Measurements from ENCODE around the gene RALGAPB. TPM values are rescaled to one million over a fixed set of nuclear protein-coding genes. Genes with fewer than 3 reads are reported as not detected.
"Not testable (repeated sequence)": the region's sequence is repeated elsewhere in the genome, so short reads cannot be mapped to it uniquely, and the experiment has no call there.

The RALGAPB gene
- total RNA-seq, 2 experiments from 2014 or later = 36.2 to 39.7 TPM

DNA sequence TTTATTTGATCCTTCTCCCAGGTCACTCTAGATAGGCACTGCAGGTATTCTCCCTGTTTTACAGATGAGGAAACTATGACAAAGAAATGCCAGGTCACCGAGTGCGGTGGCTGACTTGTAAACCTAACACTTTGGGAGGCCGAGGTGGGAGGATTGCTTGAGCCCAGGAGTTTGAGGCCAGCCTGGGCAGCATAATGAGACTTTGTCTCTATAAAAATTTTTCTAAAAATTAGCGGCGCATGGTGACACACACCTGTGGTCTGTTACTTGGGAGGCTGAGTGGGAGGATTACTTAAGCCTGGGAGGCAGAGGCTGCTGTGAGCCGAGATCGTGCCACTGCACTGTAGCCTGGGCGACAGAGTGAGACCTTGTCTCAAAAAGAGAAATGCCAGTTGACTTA lies 5.1 kb downstream of the RALGAPB start:
- Mint-ChIP-seq H3K9me3 (no peaks in the 10 kb centered on the region), H3K36me3 (peaks cover 19% of the 10 kb centered on the region), H3K27ac (no peak overlapping the region), H3K4me3 (no peak overlapping the region), H3K4me1 (peaks cover 16% of the 10 kb centered on the region), H3K27me3 (no peaks in the 10 kb centered on the region)
- DNase-seq = no peak
- no peak for ATAC-seq (ENCODE audit: low read depth)
- POLR2A ChIA-PET = no interaction called here

DNA sequence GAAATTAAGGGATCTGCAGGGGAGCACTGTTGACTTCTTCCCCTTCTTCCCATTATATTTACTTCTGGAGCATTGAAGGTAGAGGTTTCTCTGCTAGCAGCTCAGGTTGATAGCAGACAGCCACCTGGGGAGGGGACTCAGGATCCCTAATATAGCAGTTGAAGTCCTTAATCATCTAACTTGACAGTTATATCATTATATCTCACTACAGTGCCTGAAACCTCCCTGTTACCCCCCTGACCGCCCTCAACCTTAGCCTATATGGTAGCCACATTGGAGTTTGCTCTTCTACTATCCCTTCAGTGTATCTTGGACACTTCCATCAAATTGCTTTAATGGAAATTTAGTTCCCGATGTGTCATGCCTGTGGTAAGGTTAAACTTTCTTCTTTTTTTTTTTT lies 7.0 kb downstream of the RALGAPB start:
- Mint-ChIP-seq H3K9me3 (no peaks in the 10 kb centered on the region), H3K4me3 (no peak overlapping the region), H3K4me1 (peaks cover 7% of the 10 kb centered on the region), H3K27ac (no peak overlapping the region), H3K36me3 (peaks cover 17% of the 10 kb centered on the region), H3K27me3 (no peaks in the 10 kb centered on the region)
- DNase-seq (no peak), ATAC-seq (ENCODE audit: low read depth) (no peak)
- POLR2A ChIA-PET = no interaction called here

DNA sequence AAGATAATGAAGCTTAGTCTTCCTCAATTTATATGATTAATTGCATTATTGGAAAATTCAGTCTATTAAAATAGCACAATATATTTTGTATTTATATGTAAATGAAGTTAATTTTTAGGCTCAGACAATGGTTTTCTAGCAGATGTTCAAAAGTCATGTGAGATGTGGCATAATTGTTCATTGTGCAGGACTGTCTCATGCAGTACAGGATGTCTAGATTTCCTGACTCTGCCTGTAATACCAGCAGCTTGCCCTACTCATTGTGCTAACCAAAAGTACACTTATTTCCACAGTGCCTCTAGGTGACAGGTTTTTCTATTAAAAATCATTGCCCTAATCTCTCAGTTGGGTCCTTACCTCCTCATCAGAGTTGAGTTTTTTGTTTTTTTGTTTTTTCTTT lies 12.4 kb downstream of the RALGAPB start:
- ATAC-seq (ENCODE audit: low read depth) = no peak
- Mint-ChIP-seq H3K27me3 (no peaks in the 10 kb centered on the region), H3K4me3 (no peak overlapping the region), H3K9me3 (no peaks in the 10 kb centered on the region), H3K36me3 (peaks cover 12% of the 10 kb centered on the region), H3K27ac (no peak overlapping the region), H3K4me1 (no peaks in the 10 kb centered on the region)
- POLR2A ChIA-PET = no interaction called here
- DNase-seq = no peak

DNA sequence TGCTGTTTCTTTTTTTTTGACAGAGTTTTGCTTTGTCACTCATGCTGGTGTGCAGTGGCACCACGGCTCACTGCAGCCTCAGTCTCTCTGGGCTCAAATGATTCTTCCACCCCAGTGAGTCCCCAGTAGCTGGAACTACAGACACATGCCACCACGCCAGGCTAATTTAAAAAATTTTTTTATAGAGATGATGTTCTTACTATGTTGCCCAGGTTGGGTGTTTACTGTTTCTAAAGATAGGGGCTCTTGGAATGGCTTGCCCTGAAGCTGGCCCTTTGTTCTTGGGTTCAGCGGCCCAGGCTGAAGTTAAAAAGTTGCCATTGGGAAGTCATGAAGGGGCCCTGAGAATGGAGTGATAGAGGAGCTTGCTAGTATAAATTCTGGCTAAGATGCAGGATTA lies 16.5 kb downstream of the RALGAPB start:
- DNase-seq (no peak), ATAC-seq (ENCODE audit: low read depth) (no peak)
- Mint-ChIP-seq H3K36me3 (peaks cover 16% of the 10 kb centered on the region), H3K4me3 (no peak overlapping the region), H3K4me1 (no peaks in the 10 kb centered on the region), H3K9me3 (no peaks in the 10 kb centered on the region), H3K27me3 (no peaks in the 10 kb centered on the region), H3K27ac (no peak overlapping the region)
- POLR2A ChIA-PET = no interaction called here

DNA sequence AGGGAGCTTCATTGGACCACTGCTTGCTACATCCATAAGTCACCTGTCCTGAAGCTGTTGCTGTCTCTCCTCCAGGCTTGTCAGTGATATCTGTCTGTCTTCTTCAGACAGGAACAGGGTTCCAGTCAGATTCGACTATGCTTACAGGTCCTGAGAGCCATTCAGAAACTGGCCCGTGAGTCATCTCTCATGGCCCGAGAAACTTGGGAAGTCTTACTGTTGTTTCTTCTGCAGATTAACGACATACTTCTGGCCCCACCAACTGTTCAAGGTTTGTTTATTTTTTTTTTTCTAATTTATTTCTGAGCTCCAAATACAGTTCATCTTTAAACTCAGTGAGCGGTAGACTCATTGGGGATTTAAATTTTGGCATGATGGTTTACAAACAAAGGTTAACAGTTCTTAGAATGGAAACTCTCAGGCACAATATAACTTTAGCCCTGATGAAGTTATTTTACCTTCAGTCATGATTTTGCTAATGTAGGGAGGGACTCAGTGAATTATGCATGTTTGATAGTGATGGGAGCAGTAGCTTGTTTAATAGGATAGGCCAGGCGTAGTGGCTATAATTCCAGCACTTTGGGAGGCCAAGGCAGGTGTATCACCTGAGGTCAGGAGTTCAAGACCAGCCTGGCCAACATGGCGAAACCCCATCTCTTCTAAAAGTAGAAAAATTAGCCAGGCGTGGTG lies 24.7 kb downstream of the RALGAPB start:
- Mint-ChIP-seq H3K4me3 (no peak overlapping the region), H3K36me3 (peaks cover 35% of the 10 kb centered on the region), H3K27ac (no peak overlapping the region), H3K9me3 (no peaks in the 10 kb centered on the region), H3K27me3 (no peaks in the 10 kb centered on the region), H3K4me1 (no peaks in the 10 kb centered on the region)
- POLR2A ChIA-PET = no interaction called here
- ATAC-seq (ENCODE audit: low read depth) (no peak), DNase-seq (no peak)

DNA sequence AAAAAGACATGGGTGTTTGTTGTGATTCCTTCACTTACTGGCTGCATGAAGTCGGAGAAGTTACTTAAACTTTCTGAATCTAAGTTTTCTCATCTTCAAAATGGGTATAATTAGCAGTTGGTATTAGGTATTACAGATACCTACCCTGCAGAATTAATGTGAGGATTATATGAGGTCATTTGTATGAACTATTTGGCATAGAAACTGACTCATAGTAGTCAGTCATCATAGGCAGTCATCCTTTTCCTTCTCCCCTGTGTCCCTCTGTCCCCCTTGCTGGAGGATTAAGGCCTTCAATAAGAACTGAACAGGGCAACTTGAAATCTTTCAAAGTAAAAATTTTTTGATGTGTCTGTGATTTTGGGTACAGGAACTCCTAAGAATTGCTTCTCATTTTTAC lies 26.3 kb downstream of the RALGAPB start:
- H3K4me3 Mint-ChIP-seq = no peak overlapping the region
- DNase-seq (no peak), ATAC-seq (ENCODE audit: low read depth) (no peak)
- no peaks in the 10 kb centered on the region for H3K9me3 Mint-ChIP-seq
- POLR2A ChIA-PET = no interaction called here
- H3K4me1 Mint-ChIP-seq = no peaks in the 10 kb centered on the region
- peaks cover 42% of the 10 kb centered on the region for H3K36me3 Mint-ChIP-seq
- H3K27me3 Mint-ChIP-seq = no peaks in the 10 kb centered on the region
- no peak overlapping the region for H3K27ac Mint-ChIP-seq

- H3K4me1 Mint-ChIP-seq = no peaks in the 10 kb centered on the region
- peaks cover 43% of the 10 kb centered on the region for H3K36me3 Mint-ChIP-seq
- H3K27ac Mint-ChIP-seq = no peak overlapping the region
- no peak for DNase-seq
- POLR2A ChIA-PET = no interaction called here
- ATAC-seq (ENCODE audit: low read depth) = no peak
- peaks cover under 1% of the 10 kb centered on the region for H3K9me3 Mint-ChIP-seq
- H3K4me3 Mint-ChIP-seq = no peak overlapping the region
- H3K27me3 Mint-ChIP-seq = no peaks in the 10 kb centered on the region
Observed at GRCh38 chr20:38499366-38499765, 26.7 kb downstream of the RALGAPB start.

- Mint-ChIP-seq H3K27me3 (no peaks in the 10 kb centered on the region), H3K4me3 (no peak overlapping the region), H3K36me3 (peaks cover 46% of the 10 kb centered on the region), H3K4me1 (no peaks in the 10 kb centered on the region), H3K9me3 (peaks cover 5% of the 10 kb centered on the region), H3K27ac (no peak overlapping the region)
- DNase-seq (no peak), ATAC-seq (ENCODE audit: low read depth) (no peak)
- POLR2A ChIA-PET = no interaction called here
Observed at GRCh38 chr20:38501858-38502436, 29.3 kb downstream of the RALGAPB start.

DNA sequence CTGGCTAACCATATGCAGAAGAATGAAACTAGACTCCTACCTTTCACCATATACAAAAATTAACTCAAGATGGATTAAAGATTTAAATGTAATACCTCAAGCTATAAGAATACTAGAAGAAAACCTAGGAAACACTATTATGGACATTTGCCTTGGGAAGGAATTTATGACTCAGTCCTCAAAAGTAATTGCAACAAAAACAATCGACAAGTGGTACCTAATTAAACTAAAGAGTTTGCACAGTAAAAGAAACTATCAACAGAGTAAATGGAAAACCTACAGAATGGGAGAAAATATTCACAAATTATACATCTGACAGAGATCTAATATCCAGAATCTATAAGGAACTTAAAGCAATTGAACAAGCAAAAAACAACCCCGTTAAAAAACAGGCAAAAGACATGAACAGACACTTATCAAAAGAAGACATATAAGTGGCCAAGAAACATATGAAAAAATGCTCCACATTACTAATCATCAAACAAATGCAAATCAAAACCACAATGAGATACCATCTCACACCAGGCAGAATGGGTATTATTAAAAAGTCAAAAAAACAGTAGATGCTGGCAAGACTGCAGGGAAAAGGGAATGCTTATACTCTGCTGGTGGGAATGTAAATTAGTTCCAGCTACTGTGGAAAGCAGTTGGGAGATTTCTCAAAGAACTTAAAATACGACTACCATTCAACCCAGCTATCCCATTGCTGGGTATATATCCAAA lies 31.9 kb downstream of the RALGAPB start:
- H3K9me3 Mint-ChIP-seq = peaks cover 5% of the 10 kb centered on the region

DNA sequence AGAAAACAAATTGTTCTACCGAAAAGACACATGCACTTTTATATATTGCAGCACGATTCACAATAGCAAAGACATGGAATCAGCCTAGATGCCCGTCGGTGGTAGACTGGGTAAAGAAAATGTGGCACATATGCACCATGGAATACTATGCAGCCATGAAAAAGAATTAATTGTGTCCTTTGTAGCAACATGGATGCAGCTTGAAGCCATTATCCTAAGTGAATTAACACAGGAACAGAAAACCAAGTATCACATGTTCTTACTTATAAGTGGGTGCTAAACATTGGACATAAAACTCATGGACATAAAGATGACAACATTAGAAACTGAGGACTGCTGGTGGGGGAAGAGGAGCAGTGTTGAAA lies 32.4 kb downstream of the RALGAPB start:
- Mint-ChIP-seq H3K27me3 (no peaks in the 10 kb centered on the region), H3K27ac (no peak overlapping the region), H3K9me3 (peaks cover 5% of the 10 kb centered on the region), H3K4me3 (no peak overlapping the region), H3K4me1 (no peaks in the 10 kb centered on the region), H3K36me3 (peaks cover 40% of the 10 kb centered on the region)
- no peak for DNase-seq
- POLR2A ChIA-PET = no interaction called here
- no peak for ATAC-seq (ENCODE audit: low read depth)

More for the DNA sequence above, 31.9 kb downstream of the RALGAPB start:
- Mint-ChIP-seq H3K27ac (no peak overlapping the region), H3K36me3 (peaks cover 37% of the 10 kb centered on the region), H3K27me3 (no peaks in the 10 kb centered on the region), H3K4me1 (no peaks in the 10 kb centered on the region), H3K4me3 (no peak overlapping the region)
- no peak for ATAC-seq (ENCODE audit: low read depth)
- POLR2A ChIA-PET = no interaction called here
- no peak for DNase-seq

DNA sequence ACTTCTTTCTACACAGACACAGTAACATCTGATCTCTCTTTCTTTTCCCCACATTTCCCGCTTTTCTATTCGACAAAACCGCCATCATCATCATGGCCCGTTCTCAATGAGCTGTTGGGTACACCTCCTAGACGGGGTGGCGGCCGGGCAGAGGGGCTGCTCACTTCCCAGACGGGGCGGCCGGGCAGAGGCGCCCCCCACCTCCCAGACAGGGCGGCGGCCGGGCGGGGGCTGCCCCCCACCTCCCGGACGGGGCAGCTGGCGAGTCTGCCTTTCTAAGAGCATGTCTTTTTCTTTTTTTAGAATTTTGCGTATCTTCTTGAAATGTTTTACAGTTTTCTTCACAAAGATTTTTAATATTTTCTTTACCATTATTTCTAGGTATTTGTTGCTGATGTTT lies 39.1 kb downstream of the RALGAPB start:
- peaks cover 22% of the 10 kb centered on the region for H3K36me3 Mint-ChIP-seq
- H3K9me3 Mint-ChIP-seq; H3K27ac Mint-ChIP-seq; ATAC-seq (ENCODE audit: low read depth); POLR2A ChIA-PET; H3K27me3 Mint-ChIP-seq; H3K4me1 Mint-ChIP-seq; H3K4me3 Mint-ChIP-seq; DNase-seq: not testable (repeated sequence)

DNA sequence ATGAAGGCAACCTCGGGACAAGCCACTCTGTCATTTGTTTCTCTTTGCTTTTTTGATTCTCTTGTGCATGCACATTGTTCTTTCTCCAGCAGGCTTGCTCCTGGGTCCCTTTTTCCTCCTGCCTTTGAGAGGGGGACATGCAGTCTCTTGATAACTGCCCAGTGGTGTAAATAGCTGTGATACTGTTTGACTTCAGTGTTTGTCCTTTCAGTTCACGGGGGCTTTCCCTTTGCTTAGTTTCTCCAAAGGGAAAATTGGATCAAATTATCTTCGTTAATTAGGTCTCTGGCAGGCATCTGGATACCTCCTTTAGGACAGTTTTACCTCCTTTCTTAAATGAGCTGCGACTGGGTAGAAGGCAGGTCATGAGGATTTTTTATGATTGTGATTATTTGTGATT lies 41.5 kb downstream of the RALGAPB start:
- Mint-ChIP-seq H3K4me3 (no peak overlapping the region), H3K4me1 (peaks cover 3% of the 10 kb centered on the region), H3K27me3 (no peaks in the 10 kb centered on the region), H3K9me3 (no peaks in the 10 kb centered on the region), H3K27ac (no peak overlapping the region), H3K36me3 (peaks cover 26% of the 10 kb centered on the region)
- DNase-seq = no peak
- POLR2A ChIA-PET = no interaction called here
- ATAC-seq (ENCODE audit: low read depth) = no peak

DNA sequence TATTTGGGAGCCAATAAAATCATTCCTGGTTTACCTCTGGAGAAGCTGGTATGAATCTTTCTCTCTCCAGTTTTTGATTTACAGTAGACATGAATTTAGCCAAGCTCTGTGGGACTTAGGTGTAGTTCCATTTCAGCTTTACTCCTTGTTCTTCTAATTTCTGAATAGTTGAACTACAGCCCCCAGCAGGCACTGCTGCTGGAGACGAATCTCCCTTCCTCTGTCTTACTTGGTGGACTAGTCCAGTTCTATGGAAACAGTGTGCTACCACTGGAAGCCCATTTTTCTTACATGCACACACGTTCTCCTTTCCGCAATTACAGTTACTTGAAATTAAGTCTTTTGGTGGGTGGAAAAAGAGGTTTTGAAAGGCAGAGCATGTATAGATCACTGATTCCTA lies 42.3 kb downstream of the RALGAPB start:
- POLR2A ChIA-PET = no interaction called here
- H3K9me3 Mint-ChIP-seq = no peaks in the 10 kb centered on the region

GRCh38 chr20:38515631-38516030 lies 43.0 kb downstream of the RALGAPB start:
- H3K9me3 Mint-ChIP-seq = no peaks in the 10 kb centered on the region
- POLR2A ChIA-PET = no interaction called here
- H3K27ac Mint-ChIP-seq = no peak overlapping the region
- peaks cover 19% of the 10 kb centered on the region for H3K36me3 Mint-ChIP-seq
- no peak overlapping the region for H3K4me3 Mint-ChIP-seq
- peaks cover 3% of the 10 kb centered on the region for H3K4me1 Mint-ChIP-seq
- DNase-seq (no peak), ATAC-seq (ENCODE audit: low read depth) (no peak)
- no peaks in the 10 kb centered on the region for H3K27me3 Mint-ChIP-seq

More for the DNA sequence above, 42.3 kb downstream of the RALGAPB start:
- H3K4me3 Mint-ChIP-seq = no peak overlapping the region
- no peak overlapping the region for H3K27ac Mint-ChIP-seq
- H3K27me3 Mint-ChIP-seq = no peaks in the 10 kb centered on the region
- no peak for DNase-seq
- peaks cover 22% of the 10 kb centered on the region for H3K36me3 Mint-ChIP-seq
- no peak for ATAC-seq (ENCODE audit: low read depth)
- peaks cover 3% of the 10 kb centered on the region for H3K4me1 Mint-ChIP-seq
